DOHH2 (cell line): ENCODE results near the gene ANKRD55.

Source experiments
- CTCF ChIP-seq: fragments of 200-600 bp; sonication (generic); IDR thresholded peaks from one replicate; pipeline ENCODE4 v1.5.1; 2014; ENCODE audit warnings: antibody characterized with exemption, mild to moderate bottlenecking, low read depth, low read length; ENCODE audit not compliant: poor library complexity, severe bottlenecking
- EZH2phosphoT487 ChIP-seq: fragments of 200-600 bp; sonication (generic); IDR thresholded peaks from 2 replicates; pipeline ENCODE4 v1.6.1; 2017; ENCODE audit warnings: borderline replicate concordance, mild to moderate bottlenecking, antibody characterized with exemption, low read length, moderate library complexity, mixed read lengths

GRCh38 chr5:56090793-56091460 is 142.2 kb downstream of the ANKRD55 start:
- no peak for TF ChIP-seq CTCF
- no peak for TF ChIP-seq EZH2phosphoT487
